HepG2 (cell line): ENCODE measurements around the gene LYRM4. TPM values are rescaled to one million over a fixed set of nuclear protein-coding genes. Genes with fewer than 3 reads are reported as not detected.

Experiments used
- ARID5B ChIP-seq: IDR thresholded peaks from 2 replicates; pipeline ENCODE4 v1.4.0; 2020; ENCODE audit warnings: mild to moderate bottlenecking, missing genetic modification reagents
- ETV5 ChIP-seq: IDR thresholded peaks from 2 replicates; pipeline ENCODE4 v1.6.1; 2018; ENCODE audit warnings: missing biosample characterization, missing genetic modification reagents, inconsistent platforms, borderline replicate concordance
- HDAC6 ChIP-seq: fragments of 200-600 bp; sonication (generic); IDR thresholded peaks from 2 replicates; pipeline ENCODE4 v1.7.0; 2017; ENCODE audit warnings: mild to moderate bottlenecking, antibody characterized with exemption, low read length, low read depth
- MLLT10 ChIP-seq: sonication (generic); formaldehyde crosslinking; IDR thresholded peaks from 2 replicates; pipeline ENCODE4 v1.4.0; 2020; ENCODE audit warnings: missing genetic modification reagents
- NCOA5 ChIP-seq: sonication (generic); formaldehyde crosslinking; IDR thresholded peaks from 2 replicates; pipeline ENCODE4 v1.4.0; 2020; ENCODE audit warnings: missing genetic modification reagents
- NFYB ChIP-seq: sonication (generic); formaldehyde crosslinking; IDR thresholded peaks from 2 replicates; pipeline ENCODE4 v1.4.0; 2020; ENCODE audit warnings: missing genetic modification reagents
- POLR2AphosphoS2 ChIP-seq: IDR thresholded peaks from 2 replicates; pipeline ENCODE4 v1.6.1; 2011; ENCODE audit warnings: low read depth, low read length, improper control_type of control experiment
- SETDB1 ChIP-seq: sonication (generic); formaldehyde crosslinking; IDR thresholded peaks from 2 replicates; pipeline ENCODE4 v1.5.1; 2020; ENCODE audit warnings: missing genetic modification reagents, mild to moderate bottlenecking, borderline replicate concordance
- SKIL ChIP-seq: sonication (generic); formaldehyde crosslinking; IDR thresholded peaks from 2 replicates; pipeline ENCODE4 v1.8.0; 2022; ENCODE audit warnings: missing genetic modification reagents, mild to moderate bottlenecking, moderate library complexity, borderline replicate concordance
- SP5 ChIP-seq: IDR thresholded peaks from 2 replicates; pipeline ENCODE4 v1.6.1; 2016; ENCODE audit warnings: low read depth, borderline replicate concordance
- SYNCRIP ChIP-seq: fragments of 200-400 bp; formaldehyde crosslinking; IDR thresholded peaks from 2 replicates; pipeline ENCODE4 v1.6.1; 2018; ENCODE audit warnings: mild to moderate bottlenecking, low read depth, low read length; ENCODE audit not compliant: insufficient read depth
- TRAFD1 ChIP-seq: sonication (generic); formaldehyde crosslinking; IDR thresholded peaks from 2 replicates; pipeline ENCODE4 v1.5.1; 2020; ENCODE audit warnings: missing genetic modification reagents, mild to moderate bottlenecking, borderline replicate concordance
- ZC3H13 ChIP-seq: sonication (generic); formaldehyde crosslinking; IDR thresholded peaks from 2 replicates; pipeline ENCODE4 v1.8.1; 2023; ENCODE audit warnings: mild to moderate bottlenecking, missing genetic modification reagents, moderate library complexity
- ZFY ChIP-seq: sonication (generic); formaldehyde crosslinking; IDR thresholded peaks from 2 replicates; pipeline ENCODE4 v1.4.0; 2020; ENCODE audit warnings: missing genetic modification reagents
- ZNF17 ChIP-seq: sonication (generic); formaldehyde crosslinking; IDR thresholded peaks from 2 replicates; pipeline ENCODE4 v1.5.0; 2020; ENCODE audit warnings: mild to moderate bottlenecking, missing genetic modification reagents
- ZNF329 ChIP-seq: sonication (generic); formaldehyde crosslinking; IDR thresholded peaks from 2 replicates; pipeline ENCODE4 v1.9.0; 2021; ENCODE audit warnings: low read depth, mild to moderate bottlenecking, missing genetic modification reagents
- ZNF512 ChIP-seq: sonication (generic); formaldehyde crosslinking; IDR thresholded peaks from 2 replicates; pipeline ENCODE4 v1.4.0; 2020; ENCODE audit warnings: mild to moderate bottlenecking, missing genetic modification reagents
- ZNF557 ChIP-seq: sonication (generic); formaldehyde crosslinking; IDR thresholded peaks from 2 replicates; pipeline ENCODE4 v1.4.0; 2020; ENCODE audit warnings: missing genetic modification reagents
- ZNF660 ChIP-seq: sonication (generic); formaldehyde crosslinking; IDR thresholded peaks from 2 replicates; pipeline ENCODE4 v1.5.1; 2020; ENCODE audit warnings: mild to moderate bottlenecking, low read depth, missing genetic modification reagents, borderline replicate concordance
- ZNF768 ChIP-seq: sonication (generic); formaldehyde crosslinking; IDR thresholded peaks from 2 replicates; pipeline ENCODE4 v1.4.0; 2020; ENCODE audit warnings: missing genetic modification reagents
- polyA plus RNA-seq, 8 experiments: library from polyadenylated mRNA; depleted of rRNA in 3 of 8; stranded (reverse) in 7 of 8; unstranded in 1 of 8; fragments of >200 nt; fragmentation: Illumina TruSeq in 4 of 8; extraction: Trizol in 4 of 8; gene quantifications; 2 replicates each; pipeline versions ENCODE4 v1.2.1 to v1.2.3, GENCODE V29; 2011 to 2016; ENCODE audit warnings: low read depth in 4 of 8, missing spikeins in 1 of 8, mixed read lengths in 1 of 8; ENCODE audit not compliant: insufficient read depth in 1 of 8
- total RNA-seq, 5 experiments: library from RNA; depleted of rRNA; stranded (reverse); fragments of >200 nt; fragmentation: Illumina TruSeq; extraction: Trizol; gene quantifications; 2 replicates each; pipeline ENCODE4 v1.2.3, GENCODE V29; 2016; ENCODE audit warnings: low read depth in 1 of 5

The LYRM4 gene
- total and polyA plus RNA-seq, 2 of the 13 experiments (the other 11 are each of a cell fraction or from before 2014, with no cell fraction given): 64.6 to 67.5 TPM

- TF ChIP-seq POLR2AphosphoS2 (no peak), ZFY (peak; percentile 43), SETDB1 (CRISPR knock-in tag) (no peak), ZNF768 (CRISPR knock-in tag) (peak; percentile 81; the same call in 1 of the 2 replicates), ZNF512 (CRISPR knock-in tag) (no peak), SYNCRIP (no peak), ZNF557 (CRISPR knock-in tag) (0 out of 2 replicates have a peak, but pooled peaks have one; percentile 64), HDAC6 (no peak), MLLT10 (CRISPR knock-in tag) (no peak), ZNF329 (CRISPR knock-in tag) (no peak), NFYB (CRISPR knock-in tag) (no peak), ETV5 (peak; percentile 98), SKIL (CRISPR knock-in tag) (peak; percentile 36; the same call in 1 of the 2 replicates), SP5 (peak; percentile 37; the same call in 1 of the 2 replicates), ZC3H13 (no peak), ARID5B (CRISPR knock-in tag) (peak; percentile 97), ZNF660 (no peak), TRAFD1 (CRISPR knock-in tag) (0 out of 2 replicates have a peak, but pooled peaks have one; percentile 57), ZNF17 (CRISPR knock-in tag) (no peak), NCOA5 (CRISPR knock-in tag) (no peak)
Observed at GRCh38 chr6:5059036-5059896, 201.5 kb downstream of the LYRM4 start (continued).
